Activated naive CD4-positive, alpha-beta T cell (primary cell): ENCODE data around the gene CSK.
A peak's percentile ranks its signal among the peaks of the same experiment; 100 is the strongest.

ENCODE experiments used
- DNase-seq, 4 experiments: peaks; one replicate each; lab custom pipeline; 2025; lab: John Stamatoyannopoulos, UW

The CSK gene

GRCh38 chr15:74787251-74788041 lies 5.6 kb downstream of the CSK start:
- DNase-seq, result peak; percentile 57 to 77 (median 76)

GRCh38 chr15:74788042-74788682 lies 6.3 kb downstream of the CSK start:
- no peak for DNase-seq

GRCh38 chr15:74788683-74789151 lies 6.8 kb downstream of the CSK start:
- DNase-seq, result peak in 1 of 4 experiments; percentile 29

GRCh38 chr15:74789171-74789631 lies 7.3 kb downstream of the CSK start:
- no peak for DNase-seq

DNA sequence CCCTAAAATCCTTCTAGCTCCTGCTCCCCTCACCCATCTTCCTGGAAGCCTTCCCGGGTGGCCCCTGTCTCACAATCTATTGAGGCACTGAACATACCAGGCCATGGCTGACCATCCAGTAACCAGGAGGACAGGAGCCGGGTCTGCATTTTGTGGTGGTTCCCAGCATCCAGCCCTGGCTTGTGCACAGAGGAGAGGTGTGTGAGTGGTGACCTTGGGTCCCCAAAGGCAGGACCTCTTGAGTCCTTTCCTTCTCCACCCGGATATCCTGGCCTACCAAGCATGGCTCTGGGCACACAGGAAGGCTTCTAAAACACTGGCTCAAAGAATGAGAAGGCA lies 7.8 kb downstream of the CSK start:
- no peak for DNase-seq

GRCh38 chr15:74790080-74790916 lies 8.4 kb downstream of the CSK start:
- DNase-seq, result no peak

DNA sequence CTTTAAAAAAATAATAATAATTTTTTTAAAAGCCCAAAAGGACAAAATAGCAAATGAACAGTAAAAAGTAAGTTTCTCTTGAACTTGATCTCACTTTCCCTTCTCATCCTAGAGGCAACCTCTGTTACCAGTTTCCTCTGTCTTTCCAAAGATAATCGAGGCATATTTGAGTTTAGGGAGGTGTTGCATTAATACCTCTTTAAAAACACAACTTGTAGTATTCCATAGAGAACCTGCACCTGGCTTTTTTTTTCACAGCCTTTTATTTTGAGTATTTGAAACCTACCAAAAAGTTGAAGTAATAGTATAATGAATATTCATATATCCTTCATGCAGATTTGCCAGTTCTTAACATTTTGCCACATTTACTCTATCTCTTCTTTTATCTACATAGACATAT lies 9.1 kb downstream of the CSK start:
- no peak for DNase-seq

DNA sequence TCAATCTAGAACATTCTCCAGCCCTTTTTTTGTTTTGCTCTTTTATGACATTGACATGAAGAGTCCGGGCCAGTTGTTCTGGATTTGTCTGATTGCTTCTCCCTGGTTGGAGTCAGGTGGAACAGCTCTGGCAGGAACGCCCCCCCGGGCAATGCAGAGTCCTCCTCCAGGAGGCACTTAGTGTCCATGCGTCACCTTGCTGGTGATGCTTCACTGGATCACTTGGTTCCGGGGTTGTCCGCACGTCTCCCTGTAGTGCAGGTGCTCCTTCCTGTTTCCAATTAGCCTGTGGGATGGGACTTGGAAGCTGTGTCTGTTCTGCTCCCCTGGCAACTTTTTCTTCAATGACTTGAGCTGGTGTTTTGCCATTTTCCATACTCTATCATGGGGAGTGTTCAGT lies 9.8 kb downstream of the CSK start:
- DNase-seq, result no peak

GRCh38 chr15:74792227-74793016 lies 10.5 kb downstream of the CSK start:
- no peak for DNase-seq

DNA sequence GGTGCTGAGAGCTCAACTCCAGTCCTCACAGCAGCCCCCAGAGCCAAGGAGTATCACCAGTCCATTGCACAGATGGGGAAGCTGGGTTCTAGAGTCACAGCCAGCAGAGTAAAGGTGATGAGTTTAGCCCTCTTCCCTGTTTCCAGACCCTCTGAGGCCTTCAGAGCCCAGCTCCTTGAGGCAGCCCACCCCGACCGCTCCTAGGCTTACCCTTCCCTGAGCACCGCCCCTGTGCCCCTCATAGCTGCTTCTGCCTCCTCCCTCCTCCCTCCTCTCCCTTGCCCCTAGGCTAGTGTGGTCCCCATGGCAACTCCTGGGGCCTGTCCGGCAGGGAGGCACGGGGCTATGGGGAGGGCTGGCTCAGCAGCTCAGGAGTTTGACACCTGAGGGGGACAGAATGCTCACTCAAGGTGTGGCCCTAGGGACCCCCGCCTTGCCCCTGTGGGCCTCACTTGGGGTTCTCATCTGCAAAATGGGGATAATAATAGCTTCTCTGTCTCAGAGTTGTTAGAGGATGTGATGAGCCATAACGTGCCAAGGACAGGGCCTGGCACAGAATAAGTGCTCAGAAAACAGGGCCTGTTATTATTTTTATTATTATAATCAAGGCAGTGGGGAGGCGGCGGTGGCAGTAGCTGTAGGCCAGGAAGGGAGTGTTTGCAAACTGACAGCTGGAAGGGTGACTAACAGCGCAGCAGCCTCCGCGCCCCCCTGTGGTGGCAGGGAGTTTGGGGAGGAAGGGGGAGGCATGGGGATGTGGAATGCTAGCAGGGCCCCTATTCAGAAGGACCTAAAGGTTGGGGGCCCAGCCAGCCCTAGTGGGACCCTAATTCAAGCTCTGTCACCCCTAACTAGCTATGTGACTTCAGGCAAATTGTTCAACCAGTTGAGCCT lies 11.5 kb downstream of the CSK start:
- DNase-seq, result peak in 3 of 4 experiments; percentile 49 to 71 (median 64)

GRCh38 chr15:74794248-74794969 lies 12.5 kb downstream of the CSK start:
- no peak for DNase-seq

DNA sequence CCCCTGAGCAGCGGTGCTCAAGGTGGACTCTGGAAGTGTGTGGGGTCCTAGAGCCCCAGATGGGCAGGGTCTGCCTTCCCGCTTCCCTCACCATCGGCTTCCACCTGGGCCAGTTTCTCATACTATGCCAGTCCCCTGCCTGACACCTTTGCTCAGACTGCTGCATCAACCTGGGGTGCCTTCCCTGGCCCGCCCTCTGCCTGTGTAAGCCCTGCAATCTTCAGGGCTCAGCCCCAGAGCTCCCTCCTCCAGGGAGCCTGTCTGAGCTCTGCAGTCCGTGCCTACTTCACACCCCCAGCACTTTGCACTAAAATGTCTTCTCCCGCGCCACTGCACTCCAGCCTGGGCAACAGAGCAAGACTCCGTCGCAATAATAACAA lies 13.1 kb downstream of the CSK start:
- DNase-seq, result no peak

- peak in 1 of 4 experiments; percentile 26 for DNase-seq
Measured at GRCh38 chr15:74795966-74796625, 14.2 kb downstream of the CSK start.

DNA sequence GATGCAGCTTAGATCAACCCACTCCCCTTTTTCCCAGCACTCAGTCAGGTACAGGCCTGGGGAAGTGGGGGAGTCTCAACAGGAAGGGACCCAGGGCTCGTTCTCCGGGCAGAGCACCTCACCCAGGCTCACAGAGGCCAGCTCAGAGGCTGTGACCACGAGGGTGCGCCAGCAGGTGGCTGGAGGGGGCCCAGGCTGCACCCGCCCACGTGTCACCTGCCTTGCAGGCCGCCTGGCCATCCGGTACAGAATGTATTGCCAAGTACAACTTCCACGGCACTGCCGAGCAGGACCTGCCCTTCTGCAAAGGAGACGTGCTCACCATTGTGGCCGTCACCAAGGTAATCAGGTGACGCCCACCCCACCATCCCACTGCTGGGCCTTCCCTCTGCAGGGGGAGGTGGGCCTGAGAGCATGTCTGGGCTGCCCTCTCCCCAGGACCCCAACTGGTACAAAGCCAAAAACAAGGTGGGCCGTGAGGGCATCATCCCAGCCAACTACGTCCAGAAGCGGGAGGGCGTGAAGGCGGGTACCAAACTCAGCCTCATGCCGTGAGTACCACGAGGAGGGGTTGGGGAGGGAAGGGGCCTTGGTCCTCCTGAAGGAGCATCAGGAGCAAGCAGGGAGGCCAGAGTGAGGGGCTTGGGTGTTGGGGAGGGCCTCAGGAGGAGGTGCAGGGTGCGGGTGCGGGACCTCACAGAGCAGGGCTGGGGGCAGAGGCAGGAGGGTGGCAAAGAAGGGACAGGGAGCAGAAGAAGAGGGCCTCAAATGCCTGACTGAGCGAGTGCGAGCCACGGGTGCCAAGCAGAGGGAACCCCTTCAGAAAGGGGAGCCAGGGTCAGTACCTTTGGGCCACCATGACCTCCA lies 16.7 kb downstream of the CSK start:
- no peak for DNase-seq

GRCh38 chr15:74799255-74799855 lies 17.5 kb downstream of the CSK start:
- DNase-seq, result no peak

- DNase-seq, result peak; percentile 75 to 83 (median 78)
Measured at GRCh38 chr15:74799856-74800558, 18.1 kb downstream of the CSK start.

GRCh38 chr15:74800559-74801094 lies 18.7 kb downstream of the CSK start:
- no peak for DNase-seq
